Measurements from ENCODE around the gene PLLP. TPM values are rescaled to one million over a fixed set of nuclear protein-coding genes. Genes with fewer than 3 reads are reported as not detected.
"Not testable (repeated sequence)": the region's sequence is repeated elsewhere in the genome, so short reads cannot be mapped to it uniquely, and the experiment has no call there.

PLLP gene
- total RNA-seq, 3 donors from 2014 or later, result 3.8 to 44.6 (median 7.9) TPM

- no peak for DNase-seq (ENCODE audit: low spot score in 2 of 2)
- intact Hi-C loops (cut with DNase I; ENCODE audit: low total_unique reads), result no loop called here
- TF ChIP-seq POLR2A (IDR thresholded peaks at IDR 0.05) (no peak), POLR2AphosphoS5 (IDR thresholded peaks at IDR 0.05) (no peak), CTCF (IDR thresholded peaks at IDR 0.05) (no peak)
- Histone ChIP-seq H3K36me3 (no peaks in the 10 kb centered on the region), H3K27ac (no peak overlapping the region), H3K4me1 (peaks cover 0 to 7% of the 10 kb centered on the region in 2 donors), H3K9me3 (no peaks in the 10 kb centered on the region), H3K4me3 (no peak overlapping the region), H3K27me3 (no peaks in the 10 kb centered on the region)
Measured at GRCh38 chr16:57279780-57280638, 4.5 kb downstream of the PLLP start.

- no peaks in the 10 kb centered on the region for H3K36me3 ChIP-seq
- intact Hi-C loops (cut with DNase I; ENCODE audit: low total_unique reads), result no loop called here
- no peak overlapping the region for H3K4me3 ChIP-seq
- no peak for TF ChIP-seq POLR2A (IDR thresholded peaks at IDR 0.05)
- no peak for TF ChIP-seq CTCF (IDR thresholded peaks at IDR 0.05)
- no peak for TF ChIP-seq POLR2AphosphoS5 (IDR thresholded peaks at IDR 0.05)
- H3K9me3 ChIP-seq, result no peaks in the 10 kb centered on the region
- no peaks in the 10 kb centered on the region for H3K4me1 ChIP-seq
- H3K27me3 ChIP-seq, result no peaks in the 10 kb centered on the region
- DNase-seq (ENCODE audit: low spot score in 2 of 2), result no peak
- H3K27ac ChIP-seq, result no peak overlapping the region
Measured at GRCh38 chr16:57278494-57278893, 6.0 kb downstream of the PLLP start.

GRCh38 chr16:57277586-57277985 is 6.9 kb downstream of the PLLP start:
- Histone ChIP-seq H3K4me3 (no peak overlapping the region), H3K9me3 (no peaks in the 10 kb centered on the region), H3K27ac (no peak overlapping the region), H3K36me3 (no peaks in the 10 kb centered on the region), H3K27me3 (no peaks in the 10 kb centered on the region), H3K4me1 (no peaks in the 10 kb centered on the region)
- intact Hi-C loops (cut with DNase I; ENCODE audit: low total_unique reads), result no loop called here
- DNase-seq (ENCODE audit: low spot score in 2 of 2), result no peak
- TF ChIP-seq POLR2AphosphoS5 (IDR thresholded peaks at IDR 0.05) (no peak), POLR2A (IDR thresholded peaks at IDR 0.05) (no peak), CTCF (IDR thresholded peaks at IDR 0.05) (no peak)

GRCh38 chr16:57276596-57276995 is 7.9 kb downstream of the PLLP start:
- no peaks in the 10 kb centered on the region for H3K27me3 ChIP-seq
- no peak for DNase-seq (ENCODE audit: low spot score in 2 of 2)
- H3K4me3 ChIP-seq, result no peak overlapping the region
- intact Hi-C loops (cut with DNase I; ENCODE audit: low total_unique reads), result no loop called here
- no peaks in the 10 kb centered on the region for H3K9me3 ChIP-seq
- H3K27ac ChIP-seq, result no peak overlapping the region
- H3K4me1 ChIP-seq, result no peaks in the 10 kb centered on the region
- TF ChIP-seq CTCF (IDR thresholded peaks at IDR 0.05), result no peak
- no peak for TF ChIP-seq POLR2A (IDR thresholded peaks at IDR 0.05)
- TF ChIP-seq POLR2AphosphoS5 (IDR thresholded peaks at IDR 0.05), result no peak
- no peaks in the 10 kb centered on the region for H3K36me3 ChIP-seq

- DNase-seq (ENCODE audit: low spot score in 2 of 2); H3K27ac ChIP-seq; H3K9me3 ChIP-seq; H3K4me1 ChIP-seq; H3K27me3 ChIP-seq; H3K4me3 ChIP-seq; H3K36me3 ChIP-seq; intact Hi-C loops (cut with DNase I; ENCODE audit: low total_unique reads): not testable (repeated sequence)
Measured at GRCh38 chr16:57275946-57276345, 8.5 kb downstream of the PLLP start.
